Measurements from ENCODE around the gene SRSF1. TPM values are rescaled to one million over a fixed set of nuclear protein-coding genes. Genes with fewer than 3 reads are reported as not detected.

Gene SRSF1
- total RNA-seq, 1 donor = 247 TPM

DNA sequence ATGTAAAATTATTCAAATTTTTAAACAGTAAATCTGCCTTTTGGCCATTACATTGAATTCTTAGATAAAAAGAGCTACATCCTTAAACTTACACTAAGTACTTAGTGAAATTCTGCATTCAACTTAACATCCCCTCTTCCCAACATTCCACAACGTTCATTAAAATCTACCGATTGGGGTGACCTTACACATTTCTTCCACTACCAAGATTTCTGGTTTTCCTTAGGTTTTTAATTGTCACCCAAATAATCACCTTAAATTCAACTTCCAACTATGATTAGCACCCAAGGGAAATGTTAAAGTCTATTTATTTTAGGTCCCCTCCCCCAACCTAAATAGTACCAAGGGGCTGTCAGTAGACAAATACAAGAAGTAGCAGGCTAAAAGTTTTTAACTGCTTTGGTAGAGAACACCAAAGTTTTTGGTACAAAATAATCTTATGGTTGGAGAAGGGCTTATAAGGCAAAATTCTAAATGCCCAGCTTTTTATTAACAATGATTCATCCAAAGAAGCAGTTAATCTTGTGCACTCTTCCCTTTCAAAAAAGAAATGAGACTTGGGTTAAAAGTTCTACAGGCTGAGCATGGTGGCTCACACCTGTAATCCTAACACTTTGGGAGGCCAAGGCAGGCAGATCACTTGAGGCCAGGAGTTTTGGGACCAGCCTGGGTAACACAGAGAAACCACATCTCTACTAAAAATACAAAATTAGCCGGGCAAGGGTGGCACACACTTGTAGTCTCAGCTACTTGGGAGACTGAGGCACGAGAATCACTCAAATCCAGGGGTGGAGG, 4.7 kb downstream of the SRSF1 start:
- Histone ChIP-seq H3K4me2 (ENCODE audit: insufficient read depth, low read length) (peak overlapping the region; percentile 2), H3K36me3 (ENCODE audit: insufficient read depth, low read length) (peaks cover 80% of the 10 kb centered on the region), H4K20me1 (ENCODE audit: insufficient read depth, low read length) (peaks cover 58% of the 10 kb centered on the region), H3K27me3 (ENCODE audit: insufficient read depth, low read length) (no peaks in the 10 kb centered on the region), H3K4me3 (ENCODE audit: insufficient read depth, low read length) (no peak overlapping the region), H3K27ac (ENCODE audit: low read depth, low read length) (no peak overlapping the region), H3K9me3 (ENCODE audit: low read depth, low read length) (no peaks in the 10 kb centered on the region), H3K79me2 (ENCODE audit: insufficient read depth, low read length) (peaks cover 54% of the 10 kb centered on the region), H2AFZ (ENCODE audit: low read length) (no peak overlapping the region), H3K4me1 (ENCODE audit: insufficient read depth, low read length) (peaks cover 40% of the 10 kb centered on the region)
- no peak for TF ChIP-seq CTCF (IDR thresholded peaks at IDR 0.05; ENCODE audit: extremely low read depth, low read depth, low read length)
- DNase-seq (ENCODE audit: insufficient read length, low spot score, missing footprints) = no peak

- no peak for DNase-seq (ENCODE audit: insufficient read length, low spot score, missing footprints)
- peaks cover 49% of the 10 kb centered on the region for H3K79me2 ChIP-seq (ENCODE audit: insufficient read depth, low read length)
- no peak overlapping the region for H3K4me2 ChIP-seq (ENCODE audit: insufficient read depth, low read length)
- H3K36me3 ChIP-seq (ENCODE audit: insufficient read depth, low read length) = peaks cover 82% of the 10 kb centered on the region
- no peak overlapping the region for H3K4me3 ChIP-seq (ENCODE audit: insufficient read depth, low read length)
- H3K9me3 ChIP-seq (ENCODE audit: low read depth, low read length) = no peaks in the 10 kb centered on the region
- H3K4me1 ChIP-seq (ENCODE audit: insufficient read depth, low read length) = peaks cover 40% of the 10 kb centered on the region
- H4K20me1 ChIP-seq (ENCODE audit: insufficient read depth, low read length) = peaks cover 54% of the 10 kb centered on the region
- no peak overlapping the region for H2AFZ ChIP-seq (ENCODE audit: low read length)
- H3K27ac ChIP-seq (ENCODE audit: low read depth, low read length) = no peak overlapping the region
- no peaks in the 10 kb centered on the region for H3K27me3 ChIP-seq (ENCODE audit: insufficient read depth, low read length)
- TF ChIP-seq CTCF (IDR thresholded peaks at IDR 0.05; ENCODE audit: extremely low read depth, low read depth, low read length) = no peak
Measured at GRCh38 chr17:58001461-58002124, 5.5 kb downstream of the SRSF1 start.

- no peak for DNase-seq (ENCODE audit: insufficient read length, low spot score, missing footprints)
- peak; percentile 81 for TF ChIP-seq CTCF (IDR thresholded peaks at IDR 0.05; ENCODE audit: extremely low read depth, low read depth, low read length)
- H3K79me2 ChIP-seq (ENCODE audit: insufficient read depth, low read length) = peaks cover 29% of the 10 kb centered on the region
- H3K4me3 ChIP-seq (ENCODE audit: insufficient read depth, low read length) = no peak overlapping the region
- no peak overlapping the region for H3K27ac ChIP-seq (ENCODE audit: low read depth, low read length)
- H3K9me3 ChIP-seq (ENCODE audit: low read depth, low read length) = no peaks in the 10 kb centered on the region
- H4K20me1 ChIP-seq (ENCODE audit: insufficient read depth, low read length) = peaks cover 34% of the 10 kb centered on the region
- peaks cover 29% of the 10 kb centered on the region for H3K4me1 ChIP-seq (ENCODE audit: insufficient read depth, low read length)
- H3K36me3 ChIP-seq (ENCODE audit: insufficient read depth, low read length) = peaks cover 67% of the 10 kb centered on the region
- H3K27me3 ChIP-seq (ENCODE audit: insufficient read depth, low read length) = no peaks in the 10 kb centered on the region
- no peak overlapping the region for H3K4me2 ChIP-seq (ENCODE audit: insufficient read depth, low read length)
- H2AFZ ChIP-seq (ENCODE audit: low read length) = no peak overlapping the region
Measured at GRCh38 chr17:57999496-58000017, 7.5 kb downstream of the SRSF1 start.

GRCh38 chr17:57999010-57999495, 8.0 kb downstream of the SRSF1 start:
- no peak for DNase-seq (ENCODE audit: insufficient read length, low spot score, missing footprints)
- H3K79me2 ChIP-seq (ENCODE audit: insufficient read depth, low read length) = peaks cover 24% of the 10 kb centered on the region
- no peak for TF ChIP-seq CTCF (IDR thresholded peaks at IDR 0.05; ENCODE audit: extremely low read depth, low read depth, low read length)
- H3K36me3 ChIP-seq (ENCODE audit: insufficient read depth, low read length) = peaks cover 62% of the 10 kb centered on the region
- peaks cover 24% of the 10 kb centered on the region for H3K4me1 ChIP-seq (ENCODE audit: insufficient read depth, low read length)
- no peaks in the 10 kb centered on the region for H3K27me3 ChIP-seq (ENCODE audit: insufficient read depth, low read length)
- H3K27ac ChIP-seq (ENCODE audit: low read depth, low read length) = no peak overlapping the region
- no peak overlapping the region for H2AFZ ChIP-seq (ENCODE audit: low read length)
- H3K4me3 ChIP-seq (ENCODE audit: insufficient read depth, low read length) = no peak overlapping the region
- no peaks in the 10 kb centered on the region for H3K9me3 ChIP-seq (ENCODE audit: low read depth, low read length)
- H3K4me2 ChIP-seq (ENCODE audit: insufficient read depth, low read length) = no peak overlapping the region
- H4K20me1 ChIP-seq (ENCODE audit: insufficient read depth, low read length) = peaks cover 29% of the 10 kb centered on the region
